Activated gamma-delta T cell (primary cell): ENCODE measurements around the gene EMID1.
"Not testable (repeated sequence)": the region's sequence is repeated elsewhere in the genome, so short reads cannot be mapped to it uniquely, and the experiment has no call there.

Experiments
- DNase-seq: peaks from one replicate; lab custom pipeline; 2025; lab: John Stamatoyannopoulos, UW

EMID1 gene

DNA sequence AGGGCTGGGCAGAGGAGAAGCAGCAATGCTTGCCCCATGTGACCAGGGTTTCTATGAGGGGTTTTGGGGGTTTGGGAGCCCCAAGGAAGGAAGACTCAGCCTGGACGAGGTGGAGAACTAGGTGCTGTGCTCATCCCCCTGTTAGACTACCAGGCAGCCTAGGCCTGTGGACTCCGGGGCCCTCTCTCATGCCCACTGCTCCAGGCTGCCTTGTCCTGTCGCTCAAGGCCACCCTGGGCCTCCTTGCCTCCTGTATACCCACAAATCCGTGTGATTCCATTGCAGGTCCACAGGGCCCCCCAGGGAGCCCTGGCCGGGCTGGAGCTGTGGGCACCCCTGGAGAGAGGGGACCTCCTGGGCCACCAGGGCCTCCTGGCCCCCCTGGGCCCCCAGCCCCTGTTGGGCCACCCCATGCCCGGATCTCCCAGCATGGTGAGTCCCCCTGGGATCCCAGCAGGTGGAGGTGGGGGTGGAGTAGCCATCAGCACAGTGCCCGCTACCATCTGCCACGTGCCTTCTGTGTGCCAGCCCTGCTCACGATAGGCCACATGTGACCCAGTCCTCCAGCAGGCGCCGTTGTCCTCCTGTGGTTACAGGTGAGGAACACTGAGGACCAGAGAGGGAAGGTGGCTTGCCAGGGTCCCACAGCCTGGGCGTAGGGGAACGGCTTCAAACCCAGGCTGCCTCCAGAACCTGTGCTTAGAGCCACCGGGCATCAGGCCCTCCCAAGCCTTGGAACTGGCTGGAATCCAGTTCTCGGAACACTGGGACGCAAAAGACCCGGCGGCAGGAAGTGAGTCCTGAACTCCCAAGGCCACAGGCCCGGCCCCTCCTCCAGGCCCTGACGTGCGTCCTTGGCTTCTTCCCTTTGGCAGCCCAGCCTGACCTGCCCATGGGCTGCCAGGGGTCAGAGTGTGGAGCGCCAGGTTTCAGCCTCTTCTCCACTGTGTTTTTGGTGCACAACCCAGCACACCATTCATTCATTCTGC is 26.6 kb downstream of the EMID1 start:
- DNase-seq: no peak

DNA sequence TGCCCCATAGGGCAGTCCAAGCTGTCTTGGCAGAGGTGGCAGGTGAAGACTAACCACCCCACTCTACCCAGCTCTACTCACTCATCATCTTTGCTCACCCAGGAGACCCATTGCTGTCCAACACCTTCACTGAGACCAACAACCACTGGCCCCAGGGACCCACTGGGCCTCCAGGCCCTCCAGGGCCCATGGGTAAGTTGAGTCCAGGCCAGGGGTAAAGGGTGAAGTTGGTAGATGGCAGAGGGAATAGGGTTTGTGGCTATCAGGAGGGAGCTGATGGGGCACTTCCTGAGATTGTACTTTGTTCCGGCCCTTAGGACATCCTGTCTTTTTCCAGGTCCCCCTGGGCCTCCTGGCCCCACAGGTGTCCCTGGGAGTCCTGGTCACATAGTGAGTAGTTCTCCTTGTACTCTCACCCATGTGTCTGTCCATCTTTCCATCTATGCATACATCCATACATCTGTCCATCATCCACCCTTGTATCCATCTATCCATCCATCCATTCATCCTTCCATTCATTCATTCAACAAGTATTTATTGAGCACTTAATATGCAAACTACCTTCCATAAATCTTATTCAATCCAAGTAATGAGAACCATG is 27.7 kb downstream of the EMID1 start:
- no peak for DNase-seq

DNA sequence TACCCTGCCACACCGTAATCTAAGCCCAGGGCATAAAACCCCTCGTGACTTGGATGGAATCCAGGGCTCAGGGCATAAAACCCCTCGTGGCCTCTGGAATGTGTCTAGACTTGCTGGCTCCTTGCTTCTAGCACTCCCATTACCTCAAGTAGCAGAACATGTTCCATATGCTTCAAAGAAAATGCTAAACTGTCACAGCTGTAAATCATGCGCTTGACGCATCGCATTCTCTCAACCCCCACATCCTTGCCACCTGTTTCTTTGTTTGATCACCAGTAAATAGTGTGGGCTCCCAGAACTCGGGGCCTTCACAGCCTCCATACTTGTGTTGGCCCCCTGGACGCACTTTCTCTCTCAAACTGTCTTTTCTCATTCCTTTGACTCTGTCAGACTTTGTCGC is 34.8 kb downstream of the EMID1 start:
- not testable (repeated sequence) for DNase-seq

DNA sequence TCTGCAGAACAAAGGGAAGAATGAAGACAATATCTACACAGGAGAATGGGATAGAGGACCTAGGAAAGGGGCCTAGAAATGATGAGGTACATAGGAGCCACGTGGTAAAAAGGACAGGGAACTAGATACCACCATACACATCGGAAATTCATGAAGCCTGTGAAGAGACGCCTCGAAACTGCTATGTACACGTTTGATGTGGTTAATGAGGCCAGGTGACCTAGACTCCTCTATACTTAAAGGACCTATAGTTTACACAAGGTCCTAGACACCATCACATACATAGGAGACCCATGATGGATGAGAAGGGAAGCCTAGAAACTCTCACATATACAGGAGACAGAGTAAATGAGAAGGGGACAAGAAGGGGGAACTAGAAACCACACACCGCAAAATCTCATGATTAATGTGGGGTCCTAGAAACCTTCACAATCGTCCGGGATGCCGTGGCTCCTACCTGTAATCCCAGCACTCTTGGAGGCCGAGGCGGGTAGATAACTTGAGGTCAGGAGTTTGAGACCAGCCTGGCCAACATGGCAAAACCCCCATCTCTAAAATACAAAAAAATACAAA is 38.3 kb downstream of the EMID1 start:
- DNase-seq: no peak

DNA sequence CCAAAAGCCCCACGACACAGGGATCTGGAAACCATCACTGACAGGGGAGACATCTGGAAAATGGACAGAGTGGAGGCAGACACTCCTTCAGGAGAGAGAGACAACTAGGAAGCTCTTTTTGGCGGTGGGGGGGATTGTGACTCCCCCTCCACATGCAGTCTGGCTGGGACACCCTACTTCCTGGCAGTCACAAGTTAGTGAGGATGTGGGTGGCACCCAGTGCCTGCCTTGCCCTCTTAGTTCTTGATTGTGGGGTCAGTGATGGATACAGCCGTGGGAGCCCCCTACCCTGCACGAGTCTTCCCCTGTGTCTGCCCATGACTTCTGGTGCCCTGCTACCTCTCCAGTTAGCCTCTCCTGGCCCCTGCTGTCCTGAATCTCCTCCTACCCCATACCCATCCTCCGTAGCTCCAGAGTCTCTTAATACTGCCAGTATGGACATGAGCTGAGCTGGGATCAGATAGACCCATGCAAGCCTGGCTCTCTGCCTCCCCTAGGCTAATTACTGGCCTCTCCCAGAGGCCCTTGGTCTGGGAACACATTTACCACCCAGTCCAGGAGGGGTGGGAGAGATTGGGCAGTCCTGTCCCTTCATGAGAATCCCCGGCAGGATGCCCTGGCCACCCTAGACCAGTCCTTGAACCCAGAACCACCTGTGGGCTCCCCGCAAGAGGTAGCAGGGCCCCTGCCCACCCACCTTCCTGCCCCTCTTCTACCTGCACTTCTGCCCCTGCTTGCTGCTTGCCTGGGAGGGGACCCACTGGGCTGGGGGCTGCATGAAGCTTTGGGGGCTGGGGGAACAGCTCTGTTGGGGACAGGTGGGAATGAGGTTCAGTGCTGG is 39.3 kb downstream of the EMID1 start:
- DNase-seq: no peak

DNA sequence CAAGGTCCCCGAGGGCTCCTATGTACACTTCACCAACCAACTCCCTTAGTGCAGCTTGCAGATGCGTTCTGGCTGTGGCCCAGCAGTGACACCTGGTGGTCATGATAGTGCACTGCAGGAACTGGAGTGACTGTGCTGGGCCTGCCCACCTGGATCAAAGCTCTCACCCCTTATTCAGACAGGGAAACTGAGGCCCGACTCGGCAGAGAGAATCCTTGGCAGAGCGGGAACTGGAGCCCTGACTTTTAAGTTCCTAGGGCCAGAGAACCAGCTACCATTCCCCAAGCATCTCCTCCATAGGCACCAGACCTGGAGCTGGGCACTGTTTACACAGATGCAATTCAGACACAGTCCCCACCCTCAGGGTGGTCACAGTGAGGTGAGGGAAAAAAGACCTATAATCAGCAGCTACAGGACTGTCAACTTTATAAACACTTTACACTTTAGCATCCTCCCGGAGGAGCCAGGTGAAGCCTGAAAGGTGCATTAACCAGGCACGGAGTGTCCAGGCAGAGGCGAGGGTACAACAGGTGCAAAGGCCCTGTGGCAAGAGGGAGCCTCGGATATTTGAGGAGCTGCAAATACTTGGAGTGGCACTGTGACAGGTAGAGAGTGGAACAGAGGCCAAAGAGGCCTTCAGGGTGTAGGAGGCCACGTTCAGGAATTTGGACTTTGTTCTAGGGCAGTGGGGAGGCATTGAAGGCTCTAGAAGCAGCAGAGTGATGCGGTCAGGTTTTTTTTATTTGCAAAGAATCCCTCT is 40.1 kb downstream of the EMID1 start:
- DNase-seq: no peak

DNA sequence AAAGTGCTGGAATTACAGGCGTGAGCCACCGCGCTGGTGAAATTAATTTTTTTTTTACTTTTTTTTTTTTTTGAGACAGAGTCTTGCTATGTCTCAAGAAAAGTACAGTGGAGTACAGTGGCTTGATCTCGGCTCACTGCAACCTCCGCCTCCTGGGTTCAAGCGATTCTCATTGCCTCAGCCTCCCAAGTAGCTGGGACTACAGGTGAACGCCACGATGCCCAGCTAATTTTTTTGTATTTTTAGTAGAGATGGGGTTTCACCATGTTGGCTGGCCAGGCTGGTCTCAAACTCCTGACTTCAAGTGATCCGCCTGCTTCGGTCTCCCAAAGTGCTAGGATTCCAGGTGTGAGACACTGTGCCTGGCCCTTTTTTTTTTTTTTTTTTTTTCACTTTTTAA is 42.2 kb downstream of the EMID1 start:
- DNase-seq: not testable (repeated sequence)

DNA sequence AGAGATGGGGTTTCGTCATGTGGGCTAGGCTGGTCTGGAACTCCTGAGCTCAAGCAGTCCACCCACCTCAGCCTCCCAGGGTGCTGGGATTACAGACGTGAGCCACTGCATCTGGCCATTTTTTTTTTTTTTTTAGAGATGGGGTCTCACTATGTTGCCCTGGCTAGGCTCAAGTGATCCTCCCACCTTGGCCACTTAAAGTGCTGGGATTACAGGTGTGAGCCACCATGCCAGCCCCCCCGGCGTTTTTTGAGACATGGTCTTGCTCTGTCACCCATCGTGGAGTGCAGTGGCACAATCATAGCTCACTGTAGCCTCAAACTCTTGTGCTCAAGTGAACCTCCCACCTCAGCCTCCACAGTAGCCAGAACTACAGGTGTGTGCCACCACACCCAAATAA is 45.6 kb downstream of the EMID1 start:
- no peak for DNase-seq

DNA sequence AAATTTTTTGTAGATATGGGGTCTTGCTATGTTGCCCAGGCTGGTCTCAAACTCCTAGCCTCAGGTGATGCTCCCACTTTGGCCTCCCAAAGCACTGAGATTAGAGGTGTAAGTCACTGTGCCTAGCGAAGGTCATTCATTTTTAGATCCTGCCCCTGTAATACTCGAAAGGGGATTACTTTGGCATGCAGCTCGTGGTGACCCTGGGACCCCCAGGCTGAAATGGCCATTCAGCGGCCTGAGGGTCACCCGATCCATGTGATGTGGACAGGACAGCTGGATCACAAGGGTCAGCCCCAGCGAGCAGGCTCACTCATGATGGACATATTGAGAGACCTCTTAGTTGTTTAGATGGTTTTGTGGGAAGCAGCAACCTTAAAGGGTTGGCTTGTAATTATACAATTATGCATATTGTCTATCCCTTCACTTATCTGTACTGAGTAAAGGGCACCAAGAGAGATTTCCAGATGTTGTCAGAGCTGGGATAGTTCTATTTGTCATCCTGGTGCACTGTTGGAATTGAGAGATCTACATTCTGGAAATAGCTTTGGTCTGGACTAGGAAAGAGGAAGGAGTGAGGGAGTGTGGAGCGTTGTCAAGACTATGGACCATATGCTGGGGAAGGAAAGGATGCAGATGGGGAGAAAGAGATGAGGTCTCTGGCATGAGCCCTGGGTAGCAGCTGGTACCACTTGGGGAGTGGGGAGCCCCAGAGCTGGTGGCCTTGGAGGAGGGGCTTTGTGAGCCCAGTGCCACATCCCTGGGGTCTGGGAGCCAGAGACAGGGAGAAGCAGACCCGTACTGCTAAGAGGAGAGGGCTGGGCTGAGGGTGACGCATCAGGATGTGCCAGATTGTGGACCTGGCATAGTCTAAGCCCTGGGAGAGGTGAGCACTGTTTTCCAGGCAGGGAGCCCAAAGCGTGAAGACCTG is 46.5 kb downstream of the EMID1 start:
- no peak for DNase-seq

DNA sequence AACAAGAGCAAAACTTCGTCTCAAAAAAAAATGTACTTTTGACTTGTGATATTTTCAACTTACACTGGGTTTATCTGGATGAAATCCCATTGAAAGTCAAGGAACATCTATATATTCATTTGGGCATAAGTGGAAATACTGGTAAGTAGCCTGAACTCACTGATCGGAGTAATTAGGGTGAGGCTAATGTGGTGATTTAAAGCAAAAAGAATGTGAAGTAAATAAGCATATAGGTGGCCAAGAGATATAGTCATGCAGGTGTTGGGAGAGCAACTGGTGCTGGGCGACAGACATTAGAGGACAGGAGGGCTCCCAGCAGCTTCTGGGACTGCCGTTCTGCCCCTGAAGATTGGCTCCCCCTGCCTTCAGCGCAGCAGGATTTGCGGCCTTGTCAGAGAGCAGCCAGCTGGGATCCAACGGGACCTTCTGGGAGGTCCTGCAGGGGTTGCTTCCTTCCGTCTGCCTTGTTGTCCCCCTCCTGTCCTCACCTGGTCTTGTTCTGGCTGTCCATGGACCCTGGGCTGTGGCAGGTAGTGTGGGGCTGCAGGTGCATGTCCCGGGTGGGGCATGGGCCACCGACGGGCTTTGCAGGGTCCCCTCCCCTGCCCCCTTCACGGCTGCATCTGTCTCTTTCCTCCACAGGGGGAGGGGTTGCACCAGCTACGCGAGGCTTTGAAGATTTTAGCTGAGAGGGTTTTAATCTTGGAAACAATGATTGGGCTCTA is 48.0 kb downstream of the EMID1 start:
- DNase-seq: no peak

DNA sequence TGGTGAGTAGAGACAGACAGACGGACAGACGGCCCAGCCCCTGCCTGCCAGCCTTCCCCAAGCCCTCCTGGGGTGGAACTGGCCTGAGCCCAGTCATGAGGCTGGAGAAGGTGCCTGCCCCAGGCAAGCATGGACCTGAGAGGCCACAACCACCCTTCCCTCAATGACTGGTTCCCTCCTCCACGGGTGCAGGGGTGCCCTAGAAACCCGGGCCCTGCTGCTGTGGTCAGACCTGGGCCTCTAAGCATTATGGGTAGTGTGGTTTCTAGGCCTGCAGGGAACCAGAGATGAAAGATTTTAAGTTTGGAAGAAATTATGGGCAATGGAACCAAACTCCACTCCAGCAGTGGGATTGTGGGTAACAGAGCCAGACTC is 48.6 kb downstream of the EMID1 start:
- DNase-seq: no peak

DNA sequence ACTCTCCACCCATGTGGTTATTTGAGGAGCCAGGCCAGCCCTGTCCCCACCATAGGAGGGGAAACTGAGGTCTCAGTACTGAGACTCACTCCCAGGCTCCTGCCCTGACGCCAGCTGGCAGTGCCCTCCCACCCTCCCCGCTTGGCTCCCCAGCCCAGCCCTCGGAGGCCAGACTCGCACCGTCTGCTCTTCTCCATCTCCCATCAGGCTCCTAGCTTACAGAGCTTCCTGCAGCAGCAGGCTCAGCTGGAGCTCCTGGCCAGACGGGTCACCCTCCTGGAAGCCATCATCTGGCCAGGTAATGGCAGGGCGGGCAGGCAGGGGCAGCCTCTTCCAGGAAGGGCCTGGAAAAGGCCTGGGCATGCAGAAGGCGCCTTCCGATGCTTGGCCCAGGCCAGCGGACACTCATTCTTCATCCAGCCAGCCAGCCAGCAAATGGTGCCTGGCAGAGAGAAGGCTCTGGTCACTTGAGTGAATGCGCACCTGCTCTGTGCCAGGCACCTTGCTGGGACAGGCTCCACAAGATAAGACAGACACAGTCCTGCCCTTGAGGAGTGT is 49.4 kb downstream of the EMID1 start:
- DNase-seq: no peak

DNA sequence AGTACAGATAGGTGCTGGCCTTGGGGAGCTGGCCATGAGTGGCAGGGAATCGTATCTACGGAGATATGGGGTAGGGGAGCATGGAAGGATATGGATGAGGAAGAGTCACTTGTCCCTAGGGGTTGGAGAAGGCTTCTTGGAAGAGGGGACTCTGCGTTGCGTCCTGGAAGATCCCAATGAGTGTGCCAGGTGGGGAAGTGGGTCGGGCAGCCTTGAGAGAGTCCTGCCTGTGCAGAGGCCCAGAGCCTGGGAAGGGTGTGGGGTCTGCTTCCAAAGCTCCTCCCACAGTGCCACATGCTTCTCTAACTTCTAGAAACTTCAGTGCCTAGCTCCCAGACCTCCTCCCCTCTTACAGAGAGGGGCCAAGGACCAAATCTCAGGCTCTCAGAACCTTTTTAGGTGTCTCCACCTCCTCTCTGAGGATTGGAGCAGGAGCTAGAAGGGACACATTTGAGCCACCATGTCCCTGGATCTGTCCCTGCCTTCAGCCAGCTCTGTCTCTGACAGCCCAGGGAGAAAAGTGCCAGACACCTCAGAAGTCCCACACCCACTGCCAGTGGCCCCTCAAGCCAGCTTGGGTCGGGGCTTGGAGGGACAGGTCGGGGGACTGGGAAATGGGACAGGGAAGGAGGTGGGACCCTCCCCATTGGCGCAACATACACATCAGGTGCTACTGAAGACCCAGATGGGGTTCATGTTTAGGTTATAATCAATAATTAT is 51.1 kb downstream of the EMID1 start:
- no peak for DNase-seq

DNA sequence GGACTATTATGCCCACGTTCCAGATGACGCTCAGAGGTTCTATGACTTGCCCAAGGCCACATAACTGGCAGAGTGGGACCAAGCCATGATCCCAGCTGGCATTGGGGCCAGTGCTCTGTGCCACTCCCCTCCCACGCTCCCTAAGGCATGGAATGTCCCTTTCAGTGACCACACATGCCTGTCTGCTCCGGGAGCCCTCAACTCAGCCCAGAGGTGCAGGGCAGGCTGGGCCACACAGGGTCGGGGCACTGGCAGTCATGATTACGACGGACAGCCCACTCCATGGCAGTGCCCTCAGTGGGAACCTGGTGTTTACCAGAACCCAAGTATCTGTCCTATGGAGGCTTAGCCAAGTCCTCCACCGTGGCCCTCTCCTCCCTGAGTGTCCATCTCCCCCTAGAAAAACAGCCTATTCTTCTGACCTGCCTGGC is 52.1 kb downstream of the EMID1 start:
- no peak for DNase-seq

DNA sequence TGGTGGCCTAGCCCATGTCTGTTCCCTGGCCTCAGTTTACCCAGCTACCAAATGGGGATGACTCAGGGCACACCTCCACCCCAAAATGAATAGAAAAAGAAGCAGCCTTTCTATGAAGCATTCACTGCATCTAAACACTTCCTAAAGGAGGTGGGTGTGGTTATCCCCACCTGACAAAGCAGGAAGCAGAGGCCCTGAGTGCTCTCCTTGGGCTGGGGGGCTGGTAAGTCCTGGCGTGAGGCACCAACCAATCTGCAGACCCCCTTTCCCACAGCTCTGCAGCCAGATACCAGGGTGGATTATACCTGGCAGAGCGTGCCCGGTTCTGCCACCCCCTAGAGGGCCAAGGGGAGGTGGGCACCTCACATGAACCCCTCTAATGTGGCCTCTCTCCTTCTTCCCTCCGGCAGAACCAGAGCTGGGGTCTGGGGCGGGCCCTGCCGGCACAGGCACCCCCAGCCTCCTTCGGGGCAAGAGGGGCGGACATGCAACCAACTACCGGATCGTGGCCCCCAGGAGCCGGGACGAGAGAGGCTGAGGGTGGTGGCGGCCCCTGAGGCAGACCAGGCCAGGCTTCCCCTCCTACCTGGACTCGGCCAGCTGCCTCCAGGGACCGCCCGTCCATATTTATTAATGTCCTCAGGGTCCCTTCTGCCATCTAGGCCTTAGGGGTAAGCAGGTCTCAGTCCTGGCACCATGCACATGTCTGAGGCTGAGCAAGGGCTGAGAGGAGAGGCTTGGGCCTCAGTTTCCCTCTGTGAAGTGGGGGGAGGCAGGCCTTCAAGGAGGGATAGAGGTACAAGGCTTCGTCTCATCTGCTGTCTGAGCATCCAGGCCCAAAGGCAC is 52.9 kb downstream of the EMID1 start:
- no peak for DNase-seq

DNA sequence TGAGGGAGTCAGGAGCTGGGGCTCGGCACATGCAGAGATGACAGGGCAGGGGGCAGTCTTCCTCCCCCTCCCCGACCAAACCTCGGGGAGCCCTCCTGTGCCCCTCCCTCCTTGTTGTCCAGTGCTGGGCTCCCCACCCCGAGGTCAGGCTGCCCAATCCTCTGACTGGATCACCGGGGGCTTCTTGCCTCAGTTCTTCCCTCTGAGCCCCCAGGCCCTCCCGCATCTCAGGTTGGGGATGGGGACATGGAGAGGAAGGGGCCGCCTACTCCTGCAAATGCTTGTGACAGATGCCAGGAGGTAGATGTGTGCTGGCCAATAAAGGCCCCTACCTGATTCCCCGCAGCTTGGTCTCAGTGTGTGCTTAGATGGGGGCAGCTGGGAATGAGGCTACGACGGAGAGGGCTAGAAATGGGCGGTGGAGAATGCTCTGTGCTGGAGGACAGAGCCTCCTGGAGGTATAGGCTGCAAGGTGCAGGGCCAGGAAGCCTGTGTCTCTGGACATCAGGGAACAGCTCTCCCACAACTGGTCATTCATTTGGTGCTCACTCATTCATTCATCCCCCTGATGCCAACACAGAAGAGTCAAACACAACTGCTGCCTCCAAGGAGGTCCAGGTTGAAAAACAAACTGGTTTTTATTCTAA is 53.7 kb downstream of the EMID1 start:
- no peak for DNase-seq

DNA sequence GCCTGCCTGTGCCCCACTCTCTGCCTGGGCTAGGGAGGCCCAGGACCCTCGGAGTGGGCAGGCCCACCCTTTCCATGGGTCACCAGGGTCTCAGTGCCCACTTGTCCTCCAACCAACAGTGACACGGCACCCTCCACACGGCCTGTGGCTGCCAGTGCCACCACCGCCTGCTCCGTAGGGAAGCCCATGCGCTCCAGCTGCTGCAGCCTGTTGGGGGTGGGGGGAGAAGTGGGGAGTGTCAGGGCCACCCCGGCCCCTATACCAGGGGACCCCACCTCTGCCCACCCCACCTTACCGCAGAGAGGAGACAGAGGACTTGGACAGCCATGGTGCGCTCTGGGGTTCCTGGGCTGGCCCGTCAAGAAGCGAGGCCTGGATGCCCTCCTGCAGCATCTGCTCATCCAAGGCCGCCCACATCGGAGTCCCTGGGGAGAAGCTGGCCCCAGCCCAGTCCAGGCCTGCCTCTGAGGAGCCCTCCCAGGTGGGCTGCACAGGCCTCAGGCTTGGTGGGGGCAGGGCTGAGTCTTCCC is 54.4 kb downstream of the EMID1 start:
- no peak for DNase-seq
